K562 (cell line): Measurements from ENCODE around the gene ARL17A.
"Not testable (repeated sequence)": the region's sequence is repeated elsewhere in the genome, so short reads cannot be mapped to it uniquely, and the experiment has no call there.

ENCODE experiments used
- ATF4 ChIP-seq: fragments of 450-650 bp; formaldehyde crosslinking; IDR thresholded peaks from 2 replicates; pipeline ENCODE4 v1.4.0; 2022; ENCODE audit warnings: mild to moderate bottlenecking, moderate library complexity
- GABPB1 ChIP-seq: sonication (generic); formaldehyde crosslinking; IDR thresholded peaks from 2 replicates; pipeline ENCODE4 v1.8.0; 2022; ENCODE audit warnings: mild to moderate bottlenecking, missing genetic modification reagents
- HDAC2 ChIP-seq: fragments of 450-650 bp; IDR thresholded peaks from 2 replicates; pipeline ENCODE4 v1.6.1; 2016; ENCODE audit warnings: mild to moderate bottlenecking
- TAL1 ChIP-seq: fragments of 450-650 bp; IDR thresholded peaks from 2 replicates; pipeline ENCODE4 v1.6.1; 2016; ENCODE audit warnings: mild to moderate bottlenecking
- TCF7 ChIP-seq: sonication (generic); IDR thresholded peaks from 2 replicates; pipeline ENCODE4 v1.6.1; 2016; ENCODE audit warnings: antibody characterized with exemption, borderline replicate concordance
- ZNF174 ChIP-seq: fragments of 250-450 bp; sonication (Bioruptor Pico); IDR thresholded peaks from 2 replicates; pipeline ENCODE4 v1.4.0; 2020; ENCODE audit warnings: mild to moderate bottlenecking

GRCh38 chr17:46560048-46560447, 19.4 kb downstream of the ARL17A start:
- not testable (repeated sequence) for TF ChIP-seq HDAC2; ZNF174 (CRISPR knock-in tag); TAL1; ATF4 (CRISPR knock-in tag); GABPB1 (CRISPR knock-in tag); TCF7
